GM19239 (cell line): ENCODE results near the gene GPR35.

Source experiments
- DNase-seq: peaks from one replicate; pipeline ENCODE4 v3.0.0; 2011; ENCODE audit warnings: low spot score; ENCODE audit not compliant: insufficient read length
- FAIRE-seq: peaks from 2 replicates; lab custom pipeline; 2011; peaks lifted over from hg19 to GRCh38; lab: Jason Lieb, UNC

The GPR35 gene

DNA sequence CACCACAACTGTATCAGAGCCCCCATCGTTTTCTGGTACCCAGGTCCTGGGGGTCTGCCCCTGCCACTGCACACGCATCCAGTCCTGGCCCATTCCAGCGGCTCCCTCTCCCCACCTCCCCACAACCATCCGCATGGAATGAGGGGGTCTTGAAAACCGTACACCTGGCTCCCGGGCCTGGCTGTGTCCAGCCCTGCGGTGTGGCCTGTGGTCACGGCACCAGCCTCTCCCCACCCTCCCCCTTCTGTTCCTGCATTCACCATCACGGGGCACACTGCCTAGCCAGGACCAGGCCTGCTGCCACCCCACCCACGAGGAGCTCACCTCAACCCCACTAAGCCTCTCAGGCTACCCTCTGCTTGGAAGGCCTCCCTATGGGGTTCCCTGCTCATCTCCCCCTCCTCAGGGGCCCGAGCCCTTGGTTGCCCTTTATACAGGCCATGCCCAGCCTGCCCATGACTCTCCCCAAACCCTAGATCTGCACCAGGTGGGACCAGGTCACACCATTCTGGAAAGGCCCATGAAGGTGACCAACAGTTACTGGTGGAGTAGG, 11.4 kb downstream of the GPR35 start:
- no peak for FAIRE-seq
- DNase-seq = no peak

GRCh38 chr2:240637116-240637900, 12.0 kb downstream of the GPR35 start:
- FAIRE-seq = no peak
- DNase-seq = no peak

DNA sequence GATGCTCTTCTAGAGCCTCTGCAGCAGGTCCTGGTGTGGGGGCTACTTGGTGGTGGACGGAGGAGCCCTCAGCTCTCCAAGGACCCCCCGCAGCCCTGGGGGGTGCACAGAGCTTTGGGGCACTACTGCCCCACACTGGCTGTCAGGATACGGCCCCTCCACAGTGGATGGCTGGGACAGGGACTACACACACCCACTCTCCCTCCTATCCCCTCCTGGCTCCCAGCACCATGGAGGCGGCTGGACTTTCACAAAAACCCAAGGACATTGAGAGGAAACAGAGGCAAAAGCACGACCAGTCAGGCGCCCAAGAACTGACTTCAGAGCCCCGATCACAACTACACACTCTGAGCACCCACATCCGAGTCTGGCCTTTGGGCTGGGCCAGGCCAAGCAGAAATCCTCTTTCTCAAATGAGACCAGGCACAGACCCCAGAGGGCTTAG, 12.6 kb downstream of the GPR35 start:
- FAIRE-seq (no peak), DNase-seq (no peak)

DNA sequence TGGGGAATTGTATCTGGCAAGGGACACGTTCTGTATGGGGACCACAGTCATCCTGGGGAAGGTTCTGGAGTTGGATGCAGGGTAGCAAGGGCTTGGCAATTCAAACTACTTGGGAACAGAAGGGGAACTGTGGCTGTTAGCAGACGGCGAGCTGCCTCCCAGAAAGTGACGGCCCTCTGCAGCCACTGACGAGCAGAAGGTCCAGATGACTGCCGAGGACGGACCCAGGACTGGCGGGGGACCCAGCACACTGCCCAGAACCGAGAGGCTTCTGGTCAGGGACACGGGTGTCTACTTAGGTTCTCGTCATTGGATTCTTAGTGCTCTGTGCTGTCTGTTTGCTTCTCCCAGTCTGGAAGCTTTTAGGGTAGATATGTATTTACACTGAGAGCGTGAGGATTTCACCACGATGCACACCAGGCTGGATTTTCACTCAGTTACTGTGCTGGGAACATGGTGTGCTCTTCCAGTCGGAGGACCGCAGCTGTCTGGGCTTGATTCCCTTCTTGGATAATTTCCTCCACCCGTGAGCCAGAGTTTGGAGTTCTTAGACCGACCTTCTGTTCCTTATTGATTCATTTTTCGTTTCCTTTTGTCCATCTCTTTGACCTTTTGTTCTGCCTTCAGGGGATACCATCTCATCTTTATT, 13.4 kb downstream of the GPR35 start:
- FAIRE-seq (no peak), DNase-seq (no peak)

DNA sequence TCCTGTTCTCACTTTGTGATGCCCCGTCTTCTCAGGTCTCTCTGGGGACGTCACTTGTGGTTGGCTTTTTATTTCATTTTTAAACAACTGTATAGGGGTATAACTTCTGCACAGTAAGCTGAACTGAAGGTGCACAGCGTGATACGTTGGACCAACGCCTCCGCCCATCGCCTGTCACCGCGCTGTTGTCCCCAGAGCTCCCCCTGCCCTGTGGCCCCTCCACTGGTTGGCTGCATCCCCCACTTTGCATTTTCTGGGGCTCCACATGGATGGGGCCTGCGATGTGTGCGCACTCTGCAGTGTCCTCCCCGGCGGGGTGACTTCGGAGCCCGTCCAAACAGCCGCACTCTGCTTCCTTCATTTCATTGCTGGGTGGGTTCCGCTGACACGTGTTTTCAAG, 14.3 kb downstream of the GPR35 start:
- no peak for FAIRE-seq

DNA sequence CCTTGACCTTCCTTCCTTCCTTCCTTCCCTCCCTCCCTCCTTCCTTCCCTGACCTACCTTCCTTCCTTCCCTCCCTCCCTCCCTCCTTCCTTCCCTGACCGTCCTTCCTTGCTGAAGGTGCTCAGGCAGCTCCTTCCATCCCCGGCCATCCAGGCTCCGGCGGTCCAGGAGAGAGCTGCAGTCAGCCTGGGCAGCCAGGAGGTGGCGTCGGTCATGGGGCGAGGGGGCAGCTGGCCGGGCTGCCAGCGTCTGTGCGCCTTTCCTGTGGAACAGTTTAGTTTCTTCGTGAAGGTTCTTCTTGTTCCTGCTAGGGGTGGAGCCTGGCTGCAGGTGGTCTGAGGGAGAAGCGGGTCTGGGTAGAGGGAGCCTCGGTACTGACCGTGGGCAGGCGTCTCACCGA, 15.7 kb downstream of the GPR35 start:
- FAIRE-seq = no peak

More for the DNA sequence above, 14.3 kb downstream of the GPR35 start:
- no peak for DNase-seq

GRCh38 chr2:240642061-240642805, 17.0 kb downstream of the GPR35 start:
- DNase-seq (no peak), FAIRE-seq (no peak)

More for the DNA sequence above, 15.7 kb downstream of the GPR35 start:
- no peak for DNase-seq

DNA sequence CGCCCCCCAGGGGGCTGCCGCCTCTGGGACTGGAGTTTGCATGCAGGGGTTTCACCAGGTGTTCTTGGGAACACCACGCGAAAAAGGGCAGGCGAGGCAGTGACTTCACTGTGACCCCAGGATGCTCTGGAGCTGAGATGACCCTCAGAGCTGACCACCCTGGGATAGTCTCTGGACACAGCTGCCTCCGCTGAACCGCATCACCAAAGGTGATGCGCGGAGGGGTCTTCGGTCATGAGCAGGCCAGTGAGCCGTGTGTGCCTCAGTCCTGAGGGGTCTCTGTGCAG, 17.5 kb downstream of the GPR35 start:
- FAIRE-seq (no peak), DNase-seq (no peak)

DNA sequence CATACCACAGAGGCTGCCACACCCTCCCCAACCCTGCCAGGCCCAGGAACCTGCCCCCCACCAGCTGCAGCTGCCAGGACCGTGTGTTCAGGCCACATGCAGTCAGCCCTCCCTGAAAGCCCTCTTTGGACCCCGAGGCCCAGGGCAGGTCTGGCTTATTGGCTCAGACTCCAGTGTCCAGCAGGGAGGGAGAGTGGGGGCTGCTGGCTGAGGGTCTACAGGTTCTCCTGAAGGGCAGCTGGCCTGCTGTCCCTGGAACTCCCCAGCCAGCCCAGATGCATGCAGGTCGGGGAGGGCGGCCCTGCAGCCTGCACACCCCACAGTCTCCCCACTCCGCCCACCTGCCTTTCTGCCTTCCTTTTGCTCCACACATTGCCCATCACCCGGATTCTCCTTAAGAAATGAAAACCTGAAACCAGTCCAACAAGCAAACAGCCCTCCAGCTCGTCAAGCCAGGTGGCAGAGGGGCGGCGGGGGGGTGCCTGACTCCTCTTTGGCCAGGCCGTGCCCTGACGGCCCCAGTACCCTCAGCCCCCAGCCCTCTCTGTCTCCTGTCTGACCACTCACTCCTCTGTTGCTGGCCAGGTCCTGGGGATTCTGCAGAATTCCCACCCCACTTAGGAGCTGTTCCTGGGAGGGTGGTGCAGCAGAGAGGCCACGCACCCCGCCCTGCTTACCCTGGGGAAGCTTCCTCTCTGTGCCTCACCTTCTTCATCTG, 18.0 kb downstream of the GPR35 start:
- FAIRE-seq = no peak
- no peak for DNase-seq

GRCh38 chr2:240643811-240644150, 18.5 kb downstream of the GPR35 start:
- FAIRE-seq (no peak), DNase-seq (no peak)

DNA sequence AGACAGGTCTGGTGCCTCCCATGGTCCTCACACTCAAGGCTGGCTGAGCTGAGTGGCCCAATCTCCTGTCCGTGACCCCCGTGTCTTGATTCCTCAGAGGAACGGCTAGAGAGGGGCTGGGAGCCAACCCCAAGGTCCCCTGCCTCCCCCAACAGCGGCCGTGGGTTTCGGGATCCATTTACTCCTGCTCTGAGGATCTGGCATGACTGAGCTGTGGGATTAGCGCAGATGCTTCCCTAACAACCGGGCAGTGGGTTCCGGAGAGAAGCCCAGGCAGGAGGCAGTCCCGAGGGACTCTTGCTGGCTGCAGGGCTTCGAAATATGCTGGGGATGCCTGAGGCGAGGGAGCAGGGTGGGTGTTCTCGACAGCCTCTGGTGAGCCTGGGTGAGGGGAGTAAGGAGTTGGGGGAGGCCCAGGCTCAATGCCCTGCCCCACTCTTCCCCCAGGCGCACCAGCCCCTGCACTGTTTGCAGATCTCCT, 18.9 kb downstream of the GPR35 start:
- no peak for FAIRE-seq
- DNase-seq = no peak

DNA sequence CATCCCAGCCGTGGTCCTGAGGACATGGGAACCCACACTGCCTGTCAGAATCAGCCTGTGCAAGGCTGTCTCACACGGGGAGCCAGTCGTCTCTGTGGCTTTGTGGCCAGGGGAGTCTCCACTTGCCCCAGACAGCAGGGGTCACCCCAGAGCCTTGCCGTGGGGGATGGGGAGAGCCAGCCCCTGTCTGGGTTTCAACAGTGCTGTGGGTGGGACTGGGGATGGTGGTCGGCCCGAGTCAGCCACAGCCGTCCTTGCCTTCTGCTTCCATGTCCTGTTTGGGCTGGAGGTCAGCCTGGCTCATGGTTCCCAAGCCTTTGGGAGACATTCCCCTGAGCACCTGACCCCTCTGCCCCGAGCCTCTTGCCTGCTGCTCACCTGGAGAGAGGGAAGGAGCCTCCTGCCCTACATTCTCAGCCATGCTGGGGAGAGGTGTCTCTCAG, 19.6 kb downstream of the GPR35 start:
- DNase-seq = no peak
- FAIRE-seq = no peak

DNA sequence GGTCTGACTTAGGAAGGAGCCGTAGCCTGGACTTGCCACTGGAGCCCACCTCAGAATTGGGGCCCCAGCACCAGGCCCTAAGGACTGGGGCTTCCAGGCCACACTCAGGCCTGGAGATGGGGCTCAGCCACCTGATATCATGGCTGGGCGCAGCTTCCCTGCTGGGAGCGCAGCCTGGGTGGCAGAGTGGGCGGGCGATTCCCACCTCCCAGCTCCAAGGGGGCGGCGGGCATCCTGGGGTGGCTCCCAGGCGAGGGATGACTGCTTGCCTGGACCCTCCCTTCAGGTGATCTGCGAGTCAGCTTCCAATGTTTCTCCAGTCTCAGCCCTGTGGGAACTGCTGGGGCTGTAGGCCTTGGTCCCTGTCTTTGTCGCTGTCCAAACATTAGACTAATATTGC, 20.1 kb downstream of the GPR35 start:
- no peak for FAIRE-seq
- DNase-seq = no peak

DNA sequence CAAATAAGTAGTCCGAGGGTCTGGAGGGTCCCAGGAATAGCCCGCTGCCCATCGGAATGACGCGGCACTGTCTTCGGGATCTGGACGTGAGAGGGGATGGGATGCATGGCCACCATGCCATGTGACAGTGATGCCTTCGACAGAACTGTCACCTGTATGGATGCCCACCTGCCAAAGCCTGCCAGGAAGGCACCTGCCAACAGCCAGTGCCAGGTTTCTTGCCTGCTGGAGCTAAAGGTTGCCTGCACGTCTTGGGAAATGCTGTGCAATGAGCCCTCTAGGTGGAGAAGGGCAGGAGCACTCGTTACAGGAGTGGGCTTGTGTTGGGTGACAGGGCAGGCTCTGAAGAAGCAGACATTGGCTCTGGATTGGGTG, 20.5 kb downstream of the GPR35 start:
- no peak for FAIRE-seq

GRCh38 chr2:240646176-240646899, 21.1 kb downstream of the GPR35 start:
- FAIRE-seq (no peak), DNase-seq (no peak)

More for the DNA sequence above, 20.5 kb downstream of the GPR35 start:
- DNase-seq = no peak

GRCh38 chr2:240646900-240647502, 21.7 kb downstream of the GPR35 start:
- no peak for FAIRE-seq

GRCh38 chr2:240647503-240648154, 22.3 kb downstream of the GPR35 start:
- DNase-seq (no peak), FAIRE-seq (no peak)

More at GRCh38 chr2:240646900-240647502, 21.7 kb downstream of the GPR35 start:
- no peak for DNase-seq

GRCh38 chr2:240648155-240648649, 22.9 kb downstream of the GPR35 start:
- FAIRE-seq (no peak), DNase-seq (no peak)
